T-helper 2 cell (primary cell): ENCODE measurements around the gene JAZF1.
"Not testable (repeated sequence)": the region's sequence is repeated elsewhere in the genome, so short reads cannot be mapped to it uniquely, and the experiment has no call there.

Source experiments
- DNase-seq, 5 experiments: peaks; one replicate each; pipeline versions ENCODE4 v3.0.0 to v3.0.0-alpha.2; 2012 to 2022

The JAZF1 gene

GRCh38 chr7:27899601-27900000 is 281.0 kb downstream of the JAZF1 start:
- DNase-seq = peak in 1 of 5 experiments; percentile 63

- DNase-seq = no peak
Measured at GRCh38 chr7:27897441-27897847, 283.2 kb downstream of the JAZF1 start.

DNA sequence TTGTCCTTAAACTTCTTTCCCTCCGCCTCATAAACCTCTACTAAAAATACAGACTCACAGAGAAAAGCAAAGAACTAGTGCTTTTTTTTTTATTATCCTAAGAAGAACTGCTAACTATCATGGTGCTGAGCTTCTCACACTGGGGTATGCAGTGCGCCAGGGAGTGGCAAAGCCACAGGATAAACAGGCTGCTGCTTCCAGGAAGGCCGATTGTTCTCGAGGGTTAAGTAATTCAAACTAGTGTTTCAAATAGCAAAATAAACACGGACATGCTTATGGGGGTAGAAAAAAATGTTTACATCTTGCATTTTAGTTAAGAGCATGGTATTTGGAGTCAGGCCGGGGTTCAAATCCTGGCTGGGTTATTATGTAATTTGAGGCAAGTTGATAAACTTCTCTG is 283.6 kb downstream of the JAZF1 start:
- DNase-seq = no peak

- DNase-seq = no peak
Measured at GRCh38 chr7:27895551-27895950, 285.0 kb downstream of the JAZF1 start.

GRCh38 chr7:27890205-27890849 is 290.3 kb downstream of the JAZF1 start:
- DNase-seq = peak in 1 of 5 experiments; percentile 62

- DNase-seq = no peak
Measured at GRCh38 chr7:27889800-27890199, 290.8 kb downstream of the JAZF1 start.

GRCh38 chr7:27888736-27889135 is 291.9 kb downstream of the JAZF1 start:
- no peak for DNase-seq

DNA sequence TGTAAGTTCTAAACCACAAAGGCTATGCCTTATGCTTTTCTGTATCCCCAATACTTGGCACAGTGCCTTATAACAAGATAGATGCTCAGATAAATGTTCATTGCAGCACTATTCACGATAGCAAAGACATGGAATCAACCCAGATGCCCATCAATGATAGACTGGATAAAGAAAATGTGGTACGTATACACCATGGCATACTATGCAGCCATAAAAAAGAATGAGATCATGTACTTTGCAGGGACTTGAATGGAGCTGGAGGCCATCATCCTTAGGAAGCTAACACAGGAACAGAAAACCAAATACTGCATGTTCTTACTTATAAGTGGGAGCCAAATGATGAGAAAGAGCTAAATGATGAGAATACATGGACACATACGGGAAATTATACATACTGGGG is 293.9 kb downstream of the JAZF1 start:
- not testable (repeated sequence) for DNase-seq

DNA sequence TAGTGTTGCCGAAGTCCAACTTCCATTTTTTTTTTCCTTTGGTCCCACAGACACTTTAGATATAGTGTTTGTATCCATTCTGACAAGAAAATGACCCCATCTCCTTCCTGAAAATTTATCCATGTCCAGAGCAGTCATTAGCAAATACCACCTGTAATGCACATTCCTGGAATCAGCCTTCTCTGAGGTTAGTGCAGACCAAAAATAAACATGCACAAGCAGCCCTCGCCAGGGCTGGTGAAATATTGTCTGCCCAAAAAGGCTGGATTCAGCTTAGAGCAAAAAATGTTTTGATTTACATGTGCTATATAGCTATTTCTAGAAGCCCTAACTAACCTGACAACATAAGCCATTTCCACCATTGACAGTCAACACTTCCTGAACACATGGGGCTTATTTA is 294.9 kb downstream of the JAZF1 start:
- no peak for DNase-seq

GRCh38 chr7:27883696-27884095 is 296.9 kb downstream of the JAZF1 start:
- DNase-seq = no peak

DNA sequence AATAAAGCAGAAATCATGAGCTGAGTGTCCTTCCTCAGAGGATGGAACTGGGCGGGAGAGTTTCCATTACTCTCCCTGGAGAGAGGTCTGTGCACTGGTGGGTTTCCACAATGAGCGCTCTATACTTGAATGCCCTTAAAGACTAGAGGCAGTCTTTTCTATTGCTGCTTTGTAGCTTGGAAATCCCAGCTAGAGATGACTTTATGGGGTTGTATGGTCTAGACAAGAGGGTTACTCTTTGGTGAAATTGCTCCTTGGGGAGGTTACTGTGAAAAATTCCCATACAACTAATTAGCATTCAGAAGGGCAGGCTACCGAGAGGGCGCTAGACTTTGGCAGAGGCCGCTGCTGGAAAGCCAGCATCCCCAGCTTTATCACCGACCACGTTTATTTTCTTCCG is 303.8 kb downstream of the JAZF1 start:
- DNase-seq = no peak

DNA sequence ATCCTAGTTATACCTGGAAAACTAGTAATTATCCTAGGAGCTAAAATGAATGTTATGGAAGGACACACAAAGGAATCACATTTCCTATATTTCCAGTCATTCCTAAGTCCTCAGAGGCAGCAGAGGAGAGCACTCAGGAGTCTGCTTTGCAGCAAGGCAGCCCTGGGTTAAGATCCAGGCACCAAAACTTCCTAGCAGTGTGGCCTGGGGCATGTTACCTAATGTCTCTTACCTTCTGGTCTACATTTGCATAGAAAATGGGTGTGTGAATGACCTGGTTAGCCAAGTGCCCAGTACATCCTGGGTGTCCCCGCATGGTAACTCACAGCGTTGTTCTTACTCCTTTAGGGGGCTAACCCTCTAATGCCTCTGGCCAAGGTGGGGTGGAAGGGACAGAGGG is 304.8 kb downstream of the JAZF1 start:
- DNase-seq = no peak

DNA sequence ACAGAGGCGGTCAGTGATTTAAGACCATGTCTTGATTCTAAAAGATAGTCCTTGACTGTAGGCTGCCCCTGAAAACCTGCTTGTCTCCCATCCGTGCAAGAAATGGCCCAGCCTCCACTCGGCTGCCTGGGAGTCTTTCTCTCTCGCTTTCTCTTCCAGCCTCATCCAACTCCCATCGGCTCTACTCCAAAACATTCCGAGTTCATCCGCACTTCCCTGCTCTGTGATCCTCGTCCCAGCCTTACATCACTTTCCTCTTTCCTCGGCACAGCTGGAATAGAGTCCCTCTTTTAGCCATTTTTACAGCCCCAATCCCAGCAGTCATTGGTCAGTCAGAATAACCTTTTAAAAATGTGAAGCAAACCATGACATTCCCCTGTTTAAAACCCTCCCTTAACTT is 305.5 kb downstream of the JAZF1 start:
- DNase-seq = no peak

DNA sequence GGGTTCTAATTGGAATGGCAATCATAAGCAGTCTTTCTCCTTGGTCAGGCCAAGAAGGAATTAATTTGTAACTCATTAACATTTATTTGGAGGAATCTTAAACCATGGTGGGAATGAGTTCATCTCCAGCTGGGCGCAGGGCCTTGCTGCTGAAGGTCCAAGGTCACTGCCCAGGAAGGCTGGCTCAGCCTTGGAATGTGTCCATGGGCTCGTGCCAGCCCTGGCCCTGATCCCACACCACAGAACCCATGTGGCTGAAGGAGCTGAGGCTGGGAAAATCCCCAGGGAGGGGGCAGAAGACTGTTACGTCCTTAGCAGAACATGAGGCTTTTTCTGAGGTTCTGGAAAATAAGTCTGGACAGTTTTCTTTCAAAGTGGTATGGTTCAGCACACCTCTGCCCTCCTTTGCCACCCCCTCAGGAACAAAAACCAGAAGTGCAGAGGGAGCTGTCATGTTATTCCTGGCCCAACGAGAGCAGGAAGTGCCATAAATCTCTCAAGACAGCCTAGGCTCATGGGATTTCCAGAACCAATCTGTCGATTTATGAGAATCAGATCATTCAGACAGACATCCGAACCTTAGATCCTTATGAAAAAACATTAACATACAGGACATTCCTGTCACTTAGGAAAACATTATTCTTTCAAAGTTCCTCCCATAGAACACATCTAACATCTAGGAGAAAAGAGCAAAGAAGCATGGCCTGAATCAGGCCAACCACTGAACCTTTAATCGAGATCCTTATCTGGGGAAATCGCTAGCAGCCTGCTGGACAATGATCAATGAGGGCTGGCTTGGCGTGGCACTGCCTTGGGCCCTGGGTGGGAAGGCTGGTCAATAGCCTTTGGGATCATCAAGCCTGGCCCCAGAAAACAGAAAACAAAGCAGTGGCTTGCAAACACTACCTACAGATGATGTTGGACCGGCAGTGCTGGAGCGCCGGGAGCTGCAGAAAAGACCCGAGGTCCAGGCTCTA is 306.3 kb downstream of the JAZF1 start:
- DNase-seq = no peak

DNA sequence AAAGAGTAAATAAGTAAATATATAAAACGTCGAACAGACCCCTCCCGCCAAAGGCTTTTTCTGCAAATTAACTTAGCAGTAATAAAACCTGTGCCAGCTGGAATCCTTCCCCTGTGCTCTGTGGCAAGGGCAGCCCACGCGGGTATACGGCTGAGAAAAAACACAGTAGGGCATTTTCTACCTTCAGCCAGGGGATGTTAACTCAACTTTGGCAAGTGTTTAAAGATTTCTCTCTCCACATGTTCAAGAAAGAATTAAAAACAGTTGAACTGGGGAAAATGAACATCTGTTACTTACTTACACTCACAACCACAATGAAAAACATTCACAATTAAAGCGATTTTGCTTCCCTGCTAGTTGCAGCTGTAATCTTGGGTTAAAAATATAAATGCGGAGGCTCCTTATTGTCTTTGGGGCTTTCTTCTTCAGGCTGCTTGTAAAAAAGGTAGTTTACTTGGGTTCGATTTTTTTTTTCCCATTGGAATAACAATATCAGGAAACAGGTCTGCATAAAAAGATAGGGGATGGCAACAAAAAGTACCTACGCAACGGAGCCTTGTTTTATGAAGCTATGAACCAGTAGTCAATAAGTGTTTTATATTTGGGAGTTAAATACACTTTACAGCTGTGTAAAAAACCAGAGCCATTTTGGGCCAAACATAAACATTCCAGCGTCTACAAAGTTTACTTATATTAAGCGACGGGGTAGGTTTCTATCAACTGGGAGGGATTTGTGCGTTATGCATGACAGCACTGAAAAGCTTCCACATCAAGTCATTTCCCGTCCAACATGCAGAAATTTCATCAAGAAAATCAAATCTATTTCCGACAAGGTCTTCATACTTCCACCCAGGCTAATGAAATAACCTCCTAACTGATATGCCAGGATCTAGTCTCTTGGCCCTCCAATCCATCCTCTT is 308.0 kb downstream of the JAZF1 start:
- DNase-seq = no peak

DNA sequence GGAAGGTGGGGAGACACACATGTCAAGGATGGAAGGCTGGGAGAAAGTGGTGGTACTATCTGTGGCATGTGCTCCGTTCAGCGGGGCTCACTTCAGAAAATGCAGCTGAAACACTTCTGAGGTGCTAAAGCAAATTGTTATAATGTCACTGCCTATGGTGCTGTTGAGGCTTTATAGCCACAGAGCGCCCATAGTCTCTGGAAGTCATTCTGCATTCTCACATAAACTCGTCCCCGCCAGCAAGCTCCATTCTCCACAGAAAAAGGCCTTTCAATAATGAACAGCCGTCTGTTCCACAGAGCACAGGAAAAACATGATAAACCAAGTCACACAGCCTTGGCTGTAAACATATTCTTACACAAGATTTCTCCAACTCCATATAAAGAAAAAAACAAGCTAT is 308.7 kb downstream of the JAZF1 start:
- DNase-seq = no peak

- no peak for DNase-seq
Measured at GRCh38 chr7:27871086-27871485, 309.5 kb downstream of the JAZF1 start.

GRCh38 chr7:27870595-27870994 is 310.0 kb downstream of the JAZF1 start:
- DNase-seq = no peak

- DNase-seq = no peak
Measured at GRCh38 chr7:27869056-27869455, 311.5 kb downstream of the JAZF1 start.

GRCh38 chr7:27868131-27868550 is 312.5 kb downstream of the JAZF1 start:
- no peak for DNase-seq

GRCh38 chr7:27866828-27867672 is 313.5 kb downstream of the JAZF1 start:
- DNase-seq = no peak

GRCh38 chr7:27866256-27866655 is 314.3 kb downstream of the JAZF1 start:
- DNase-seq = peak in 1 of 5 experiments; percentile 72
